Measurements from ENCODE around the gene SCN9A. TPM values are rescaled to one million over a fixed set of nuclear protein-coding genes. Genes with fewer than 3 reads are reported as not detected.

The SCN9A gene
- total RNA-seq, 2 experiments from 2014 or later = 0.14 to 0.17 TPM

GRCh38 chr2:166302036-166302435 is 73.7 kb downstream of the SCN9A start:
- CTCF ChIA-PET = no interaction called here

GRCh38 chr2:166297951-166298350 is 77.8 kb downstream of the SCN9A start:
- Mint-ChIP-seq H3K4me1 (ENCODE audit: low read depth) (no peaks in the 10 kb centered on the region), H3K27me3 (no peaks in the 10 kb centered on the region), H3K4me3 (no peak overlapping the region), H3K9me3 (no peaks in the 10 kb centered on the region), H3K27ac (no peak overlapping the region), H3K36me3 (ENCODE audit: low read depth) (no peaks in the 10 kb centered on the region)
- intact Hi-C loops (cut with DNase I, micrococcal nuclease) = no loop called here
- no peak for TF ChIP-seq CTCF (IDR thresholded peaks at IDR 0.05)
- no peak for ATAC-seq (ENCODE audit: poor library complexity)
- DNase-seq = no peak
- POLR2A ChIA-PET = no interaction called here
- Histone ChIP-seq H3K27ac (ENCODE audit: low read depth in 1 of 2, low read length in 2 of 2) (no peak overlapping the region), H3K4me1 (ENCODE audit: insufficient read depth, low read length) (no peaks in the 10 kb centered on the region), H3K36me3 (ENCODE audit: insufficient read depth, low read length) (no peaks in the 10 kb centered on the region), H3K27me3 (ENCODE audit: control insufficient read depth in 1 of 2, insufficient read depth in 2 of 2, low read length in 2 of 2) (no peaks in the 10 kb centered on the region), H3K4me3 (ENCODE audit: low read length) (no peak overlapping the region), H3K9me3 (ENCODE audit: control insufficient read depth in 1 of 2, insufficient read depth in 1 of 2, low read length in 2 of 2) (no peaks in the 10 kb centered on the region)
- CTCF ChIA-PET = no interaction called here

More at GRCh38 chr2:166302036-166302435, 73.7 kb downstream of the SCN9A start:
- ATAC-seq (ENCODE audit: poor library complexity) (no peak), DNase-seq (no peak)
- no peaks in the 10 kb centered on the region for H3K9me3 ChIP-seq (ENCODE audit: control insufficient read depth in 1 of 2, insufficient read depth in 1 of 2, low read length in 2 of 2)
- Mint-ChIP-seq H3K36me3 (ENCODE audit: low read depth) (no peaks in the 10 kb centered on the region), H3K4me3 (no peak overlapping the region), H3K27me3 (no peaks in the 10 kb centered on the region), H3K4me1 (ENCODE audit: low read depth) (no peaks in the 10 kb centered on the region), H3K27ac (no peak overlapping the region), H3K9me3 (no peaks in the 10 kb centered on the region)
- H3K36me3 ChIP-seq (ENCODE audit: insufficient read depth, low read length) = no peaks in the 10 kb centered on the region
- no peak overlapping the region for H3K4me3 ChIP-seq (ENCODE audit: low read length)
- no peak overlapping the region for H3K27ac ChIP-seq (ENCODE audit: low read depth in 1 of 2, low read length in 2 of 2)
- POLR2A ChIA-PET = no interaction called here
- TF ChIP-seq CTCF (IDR thresholded peaks at IDR 0.05) = no peak
- H3K27me3 ChIP-seq (ENCODE audit: control insufficient read depth in 1 of 2, insufficient read depth in 2 of 2, low read length in 2 of 2) = no peaks in the 10 kb centered on the region
- intact Hi-C loops (cut with DNase I, micrococcal nuclease) = no loop called here
- H3K4me1 ChIP-seq (ENCODE audit: insufficient read depth, low read length) = no peaks in the 10 kb centered on the region

- H3K27me3 Mint-ChIP-seq = no peaks in the 10 kb centered on the region
- intact Hi-C loops (cut with DNase I, micrococcal nuclease) = no loop called here
- H3K9me3 Mint-ChIP-seq = no peaks in the 10 kb centered on the region
- no peak for DNase-seq
- Histone ChIP-seq H3K4me1 (ENCODE audit: insufficient read depth, low read length) (no peaks in the 10 kb centered on the region), H3K4me3 (ENCODE audit: low read length) (no peak overlapping the region), H3K36me3 (ENCODE audit: insufficient read depth, low read length) (no peaks in the 10 kb centered on the region), H3K27me3 (ENCODE audit: control insufficient read depth in 1 of 2, insufficient read depth in 2 of 2, low read length in 2 of 2) (no peaks in the 10 kb centered on the region), H3K27ac (ENCODE audit: low read depth in 1 of 2, low read length in 2 of 2) (no peak overlapping the region), H3K9me3 (ENCODE audit: control insufficient read depth in 1 of 2, insufficient read depth in 1 of 2, low read length in 2 of 2) (no peaks in the 10 kb centered on the region)
- TF ChIP-seq CTCF (IDR thresholded peaks at IDR 0.05) = no peak
- no peak for ATAC-seq (ENCODE audit: poor library complexity)
- H3K4me1 Mint-ChIP-seq (ENCODE audit: low read depth) = no peaks in the 10 kb centered on the region
- H3K27ac Mint-ChIP-seq = no peak overlapping the region
- H3K36me3 Mint-ChIP-seq (ENCODE audit: low read depth) = no peaks in the 10 kb centered on the region
- ChIA-PET POLR2A (no interaction called here), CTCF (no interaction called here)
- H3K4me3 Mint-ChIP-seq = no peak overlapping the region
Observed at GRCh38 chr2:166293984-166294383, 81.8 kb downstream of the SCN9A start.

Measured in CD4-positive, alpha-beta T cell (primary cell).